Nephron progenitor cell (in vitro differentiated cells): Measurements from ENCODE around the gene ATP9B.

Experiments
- DNase-seq: peaks from one replicate; pipeline ENCODE4 v3.0.0; 2021
- H3K27ac Mint-ChIP-seq: 2 replicates; pipeline ENCODE4 v1.8.0; 2021; ENCODE audit warnings: mild to moderate bottlenecking, moderate library complexity, mixed read lengths
- H3K27me3 Mint-ChIP-seq: 2 replicates; pipeline ENCODE4 v1.8.0; 2021; ENCODE audit warnings: mild to moderate bottlenecking, low read depth, mixed read lengths; ENCODE audit not compliant: poor library complexity
- H3K36me3 Mint-ChIP-seq: 2 replicates; pipeline ENCODE4 v1.8.0; 2021; ENCODE audit warnings: low read depth, mixed read lengths
- H3K4me1 Mint-ChIP-seq: 2 replicates; pipeline ENCODE4 v1.8.0; 2021; ENCODE audit warnings: mixed read lengths
- H3K4me3 Mint-ChIP-seq: 2 replicates; pipeline ENCODE4 v1.8.0; 2021; ENCODE audit warnings: mild to moderate bottlenecking, moderate library complexity, mixed read lengths
- H3K9me3 Mint-ChIP-seq: 2 replicates; pipeline ENCODE4 v1.8.0; 2021; ENCODE audit warnings: mild to moderate bottlenecking, moderate library complexity, mixed read lengths
- CTCF ChIP-seq: fragments of 200-600 bp; sonication (generic); IDR thresholded peaks from 2 replicates; pipeline ENCODE4 v1.5.0; 2021; ENCODE audit warnings: antibody characterized with exemption

Gene ATP9B

DNA sequence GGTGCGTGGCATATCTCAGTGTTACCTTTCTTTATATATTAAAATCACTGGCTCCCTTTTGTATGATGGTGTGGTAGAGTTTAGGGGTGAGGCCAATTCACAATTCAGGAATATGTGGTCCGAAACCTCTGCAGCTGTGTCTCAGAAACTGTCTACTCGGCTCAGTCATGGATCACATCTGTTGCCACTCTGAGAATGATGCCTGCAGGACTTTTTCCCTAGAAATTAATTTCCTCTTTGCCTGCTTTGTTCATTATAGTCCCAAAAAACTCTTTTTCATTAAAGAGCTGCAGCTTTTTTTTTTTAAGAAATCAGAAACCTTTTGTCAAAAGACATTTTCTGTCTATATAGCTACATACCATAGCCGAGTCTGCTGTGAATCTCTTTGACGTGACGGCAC is 221.7 kb downstream of the ATP9B start:
- no peak for DNase-seq
- Mint-ChIP-seq H3K27ac (no peak overlapping the region), H3K36me3 (peaks cover 62% of the 10 kb centered on the region), H3K9me3 (peaks cover 49% of the 10 kb centered on the region), H3K4me3 (no peak overlapping the region), H3K4me1 (peaks cover 8% of the 10 kb centered on the region), H3K27me3 (no peaks in the 10 kb centered on the region)
- no peak for TF ChIP-seq CTCF

DNA sequence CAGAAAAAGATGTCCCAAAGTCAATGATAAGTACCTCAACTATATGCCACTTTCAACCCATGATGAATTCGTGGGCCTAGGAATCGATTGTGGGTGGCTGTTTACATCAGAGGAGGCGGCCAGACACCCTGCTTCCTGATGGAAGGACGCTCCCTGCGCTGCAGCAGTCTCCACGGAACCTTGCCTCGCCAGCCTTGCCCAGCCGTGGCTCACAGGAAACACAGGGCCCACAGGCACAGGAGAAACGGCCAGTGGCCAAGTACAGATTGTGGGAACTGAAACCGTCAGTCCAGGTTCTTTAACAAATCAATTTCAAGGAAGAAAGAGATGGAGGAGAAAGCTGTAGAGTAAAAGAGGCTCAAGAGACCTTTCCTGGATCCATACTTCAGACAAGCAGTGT is 225.0 kb downstream of the ATP9B start:
- DNase-seq = no peak
- Mint-ChIP-seq H3K9me3 (peaks cover 30% of the 10 kb centered on the region), H3K4me1 (peaks cover 13% of the 10 kb centered on the region), H3K27me3 (peaks cover 5% of the 10 kb centered on the region), H3K36me3 (peaks cover 62% of the 10 kb centered on the region), H3K27ac (no peak overlapping the region), H3K4me3 (no peak overlapping the region)
- TF ChIP-seq CTCF = no peak

GRCh38 chr18:79299272-79299671 is 230.1 kb downstream of the ATP9B start:
- H3K27me3 Mint-ChIP-seq = peaks cover 7% of the 10 kb centered on the region
- H3K36me3 Mint-ChIP-seq = peaks cover 21% of the 10 kb centered on the region
- no peak for TF ChIP-seq CTCF
- peaks cover 15% of the 10 kb centered on the region for H3K4me1 Mint-ChIP-seq
- H3K9me3 Mint-ChIP-seq = no peaks in the 10 kb centered on the region
- peak overlapping the region; percentile 7 for H3K27ac Mint-ChIP-seq
- no peak overlapping the region for H3K4me3 Mint-ChIP-seq
- DNase-seq = no peak

- Mint-ChIP-seq H3K4me1 (peaks cover 15% of the 10 kb centered on the region), H3K27me3 (peaks cover 7% of the 10 kb centered on the region), H3K9me3 (no peaks in the 10 kb centered on the region), H3K27ac (no peak overlapping the region), H3K4me3 (no peak overlapping the region), H3K36me3 (peaks cover 17% of the 10 kb centered on the region)
- DNase-seq = no peak
- TF ChIP-seq CTCF = no peak
These were observed 230.5 kb downstream of the ATP9B start for GRCh38 chr18:79299711-79300110.

DNA sequence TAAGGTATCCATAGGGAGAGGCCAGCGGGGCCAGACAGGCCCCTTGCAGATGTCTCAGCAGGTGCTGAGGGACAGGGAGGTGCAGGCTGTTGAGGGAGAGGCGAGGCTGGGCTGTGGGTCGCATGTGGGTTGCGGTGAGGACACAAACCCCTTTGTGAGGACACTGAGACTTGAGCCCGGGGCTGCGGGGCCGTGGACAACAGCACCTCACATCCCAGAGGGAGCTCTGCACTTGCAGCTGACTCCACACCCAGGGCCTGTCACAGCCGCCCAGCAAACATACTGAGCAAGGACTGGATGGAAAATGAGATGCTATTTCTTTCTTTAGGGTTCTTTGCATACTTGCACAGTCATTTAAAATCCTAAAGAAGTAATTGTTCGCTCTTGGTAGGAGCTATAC is 231.2 kb downstream of the ATP9B start:
- no peak for TF ChIP-seq CTCF
- Mint-ChIP-seq H3K4me1 (peaks cover 15% of the 10 kb centered on the region), H3K36me3 (peaks cover 17% of the 10 kb centered on the region), H3K9me3 (no peaks in the 10 kb centered on the region), H3K27ac (no peak overlapping the region), H3K27me3 (peaks cover 7% of the 10 kb centered on the region), H3K4me3 (no peak overlapping the region)
- no peak for DNase-seq

GRCh38 chr18:79302120-79302519 is 232.9 kb downstream of the ATP9B start:
- no peak for TF ChIP-seq CTCF
- Mint-ChIP-seq H3K4me3 (no peak overlapping the region), H3K4me1 (peaks cover 15% of the 10 kb centered on the region), H3K9me3 (no peaks in the 10 kb centered on the region), H3K27me3 (peaks cover 7% of the 10 kb centered on the region), H3K36me3 (peaks cover 24% of the 10 kb centered on the region), H3K27ac (no peak overlapping the region)
- DNase-seq = no peak
